Activated T-cell treated with anti-CD3 and anti-CD28 coated beads, Interleukin-2, amount 50 U/mL, for 1 hour (primary cell): ENCODE data around the gene BAIAP2L2.
"Not testable (repeated sequence)": the region's sequence is repeated elsewhere in the genome, so short reads cannot be mapped to it uniquely, and the experiment has no call there.

Experiments
- DNase-seq: peaks from one replicate; pipeline ENCODE4 v3.0.0-alpha.2; 2020

BAIAP2L2 gene, protein sequence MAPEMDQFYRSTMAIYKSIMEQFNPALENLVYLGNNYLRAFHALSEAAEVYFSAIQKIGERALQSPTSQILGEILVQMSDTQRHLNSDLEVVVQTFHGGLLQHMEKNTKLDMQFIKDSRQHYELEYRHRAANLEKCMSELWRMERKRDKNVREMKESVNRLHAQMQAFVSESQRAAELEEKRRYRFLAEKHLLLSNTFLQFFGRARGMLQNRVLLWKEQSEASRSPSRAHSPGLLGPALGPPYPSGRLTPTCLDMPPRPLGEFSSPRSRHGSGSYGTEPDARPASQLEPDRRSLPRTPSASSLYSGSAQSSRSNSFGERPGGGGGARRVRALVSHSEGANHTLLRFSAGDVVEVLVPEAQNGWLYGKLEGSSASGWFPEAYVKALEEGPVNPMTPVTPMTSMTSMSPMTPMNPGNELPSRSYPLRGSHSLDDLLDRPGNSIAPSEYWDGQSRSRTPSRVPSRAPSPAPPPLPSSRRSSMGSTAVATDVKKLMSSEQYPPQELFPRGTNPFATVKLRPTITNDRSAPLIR

DNA sequence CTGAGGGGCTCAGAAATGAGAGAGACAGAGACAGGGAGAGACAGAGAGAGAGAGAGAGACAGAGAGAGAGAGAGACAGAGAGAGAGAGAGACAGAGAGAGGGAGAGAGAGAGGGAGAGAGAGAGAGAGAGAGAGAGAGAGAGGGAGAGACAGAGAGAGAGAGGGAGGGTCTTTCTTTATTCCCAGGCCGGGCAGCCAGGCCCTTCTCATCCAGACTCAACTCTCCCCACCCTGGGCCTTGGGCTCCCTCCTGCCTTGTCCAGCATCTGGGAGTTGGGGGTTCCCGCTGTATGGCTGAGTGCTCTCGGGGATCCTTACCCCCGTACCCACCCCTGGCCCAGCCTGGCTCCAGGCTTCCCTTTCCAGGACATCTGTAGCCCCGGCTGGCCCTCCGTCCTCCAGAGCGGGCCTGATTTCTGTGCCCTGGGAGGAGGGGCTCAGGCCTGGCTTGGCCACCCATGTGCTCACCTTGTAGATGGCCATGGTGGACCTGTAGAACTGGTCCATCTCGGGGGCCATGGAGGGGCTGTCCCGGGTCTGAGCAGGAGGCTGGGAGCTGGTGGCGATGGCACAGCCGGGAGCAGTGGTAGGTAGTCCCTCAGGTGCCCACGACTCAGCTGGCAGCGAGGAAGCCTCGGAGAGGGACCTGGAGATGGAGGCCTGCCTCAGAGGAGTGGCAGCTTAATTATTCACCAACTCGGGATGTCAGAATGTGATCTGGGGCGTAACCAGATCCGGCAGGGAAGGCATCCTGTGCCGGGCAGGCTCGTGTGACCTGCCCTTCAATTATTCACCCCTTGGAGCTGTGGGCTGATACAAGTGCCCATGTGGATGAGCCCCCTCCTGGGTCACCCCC is at the start of gene BAIAP2L2:
Gene BAIAP2L2, minus strand, starts transcription at position 677 of the 855 bp plus-strand sequence. Its CDS starts 159 bp downstream, at position 518.
- no peak for DNase-seq

GRCh38 chr22:38155703-38156102 is 45.2 kb upstream of the BAIAP2L2 start:
- no peak for DNase-seq

- not testable (repeated sequence) for DNase-seq
Measured at GRCh38 chr22:38154563-38154915, 44.1 kb upstream of the BAIAP2L2 start.

- no peak for DNase-seq
Measured at GRCh38 chr22:38153821-38154562, 43.5 kb upstream of the BAIAP2L2 start.

DNA sequence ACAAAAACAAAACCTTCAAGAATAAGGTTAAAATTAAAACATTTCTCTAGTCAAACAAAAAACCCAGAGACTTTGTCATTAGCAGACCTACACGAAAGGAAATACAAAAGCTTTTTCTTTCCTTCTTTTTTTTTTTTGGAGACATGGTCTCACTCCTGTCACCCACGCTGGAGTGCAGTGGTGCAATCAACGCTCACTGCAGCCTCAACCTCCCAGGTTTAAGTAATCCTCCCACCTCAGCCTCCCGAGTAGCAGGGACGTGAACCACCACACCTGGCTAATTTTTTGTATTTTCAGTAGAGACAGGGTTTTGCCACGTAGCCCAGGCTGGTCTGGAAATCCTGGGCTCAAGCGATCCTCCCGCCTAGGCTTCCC is 40.6 kb upstream of the BAIAP2L2 start:
- no peak for DNase-seq

- DNase-seq = no peak
Measured at GRCh38 chr22:38148245-38148644, 37.8 kb upstream of the BAIAP2L2 start.

DNA sequence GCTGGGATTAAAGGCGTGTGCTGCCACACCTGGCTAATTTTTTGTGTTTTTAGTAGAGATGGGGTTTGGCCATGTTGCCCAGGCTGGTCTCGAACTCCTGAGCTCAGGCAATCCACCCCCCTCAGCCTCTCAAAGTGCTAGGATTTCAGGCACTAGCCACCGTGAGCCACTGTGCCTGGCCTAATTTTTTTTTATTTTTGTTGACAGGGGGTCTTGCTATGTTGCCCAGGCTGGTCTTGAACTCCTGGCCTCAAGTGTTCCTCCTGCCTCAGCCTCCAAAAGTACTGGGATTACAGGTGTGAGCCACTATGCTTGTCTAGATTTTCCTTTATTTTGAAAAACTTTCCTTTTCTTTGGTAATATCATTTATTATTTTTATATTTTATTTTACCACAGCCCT is 35.7 kb upstream of the BAIAP2L2 start:
- DNase-seq = not testable (repeated sequence)

GRCh38 chr22:38144025-38144405 is 33.5 kb upstream of the BAIAP2L2 start:
- DNase-seq = no peak

DNA sequence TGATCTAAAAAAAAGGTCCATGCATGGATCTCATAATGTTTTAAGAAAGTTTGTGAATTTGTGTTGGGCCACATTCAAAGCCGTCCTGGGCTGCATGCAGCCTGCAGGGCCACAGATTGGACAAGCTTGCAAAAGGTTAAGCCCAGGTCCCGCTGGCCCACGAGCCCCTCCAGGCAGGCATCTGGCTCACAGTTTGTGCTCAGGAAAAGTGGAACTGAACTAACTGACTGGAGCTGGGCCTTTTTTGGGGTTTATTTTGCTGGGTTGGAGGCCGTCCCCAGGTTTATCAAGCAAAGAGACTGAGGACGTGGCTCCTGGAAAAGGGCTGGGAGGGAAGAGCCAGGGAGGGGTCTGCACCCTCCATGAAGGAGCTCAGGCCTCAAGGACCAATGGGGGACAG is 32.1 kb upstream of the BAIAP2L2 start:
- DNase-seq = no peak

DNA sequence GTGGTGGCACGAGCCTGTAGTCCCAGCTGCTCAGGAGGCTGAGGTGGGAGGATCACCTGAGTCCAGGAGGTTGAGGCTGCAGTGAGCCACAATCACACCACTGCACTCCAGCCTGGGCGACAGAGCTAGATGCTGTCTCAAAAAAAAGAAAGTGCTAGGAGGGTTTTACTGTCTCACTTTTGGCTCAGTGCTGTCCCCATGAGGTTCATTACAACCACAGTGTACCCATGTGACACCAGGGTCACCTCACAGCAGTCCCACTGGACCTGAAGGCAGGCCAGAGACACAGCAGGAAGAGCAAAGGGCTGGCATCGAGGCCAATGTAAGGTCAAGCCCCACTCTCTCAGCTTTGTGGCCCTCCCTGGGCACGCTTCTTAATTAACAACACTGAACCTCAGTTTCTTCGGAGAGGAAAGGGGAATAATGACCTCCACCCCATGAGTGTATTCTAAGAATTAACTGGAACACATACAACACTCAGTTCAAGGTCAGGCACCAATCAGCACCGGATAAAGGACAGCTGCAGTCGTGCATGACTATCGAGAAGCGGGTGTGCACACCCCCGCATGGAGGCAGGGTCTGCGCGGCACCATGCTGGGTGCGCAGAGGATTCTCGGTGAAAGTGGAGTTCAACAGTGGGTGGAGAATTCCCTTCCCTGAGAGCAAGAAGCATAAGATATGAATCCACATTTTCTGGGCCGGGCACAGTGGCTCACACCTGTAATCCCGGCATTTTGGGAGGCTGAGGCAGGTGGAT is 30.9 kb upstream of the BAIAP2L2 start:
- no peak for DNase-seq

GRCh38 chr22:38139901-38140300 is 29.4 kb upstream of the BAIAP2L2 start:
- DNase-seq = no peak

GRCh38 chr22:38138961-38139360 is 28.5 kb upstream of the BAIAP2L2 start:
- no peak for DNase-seq

DNA sequence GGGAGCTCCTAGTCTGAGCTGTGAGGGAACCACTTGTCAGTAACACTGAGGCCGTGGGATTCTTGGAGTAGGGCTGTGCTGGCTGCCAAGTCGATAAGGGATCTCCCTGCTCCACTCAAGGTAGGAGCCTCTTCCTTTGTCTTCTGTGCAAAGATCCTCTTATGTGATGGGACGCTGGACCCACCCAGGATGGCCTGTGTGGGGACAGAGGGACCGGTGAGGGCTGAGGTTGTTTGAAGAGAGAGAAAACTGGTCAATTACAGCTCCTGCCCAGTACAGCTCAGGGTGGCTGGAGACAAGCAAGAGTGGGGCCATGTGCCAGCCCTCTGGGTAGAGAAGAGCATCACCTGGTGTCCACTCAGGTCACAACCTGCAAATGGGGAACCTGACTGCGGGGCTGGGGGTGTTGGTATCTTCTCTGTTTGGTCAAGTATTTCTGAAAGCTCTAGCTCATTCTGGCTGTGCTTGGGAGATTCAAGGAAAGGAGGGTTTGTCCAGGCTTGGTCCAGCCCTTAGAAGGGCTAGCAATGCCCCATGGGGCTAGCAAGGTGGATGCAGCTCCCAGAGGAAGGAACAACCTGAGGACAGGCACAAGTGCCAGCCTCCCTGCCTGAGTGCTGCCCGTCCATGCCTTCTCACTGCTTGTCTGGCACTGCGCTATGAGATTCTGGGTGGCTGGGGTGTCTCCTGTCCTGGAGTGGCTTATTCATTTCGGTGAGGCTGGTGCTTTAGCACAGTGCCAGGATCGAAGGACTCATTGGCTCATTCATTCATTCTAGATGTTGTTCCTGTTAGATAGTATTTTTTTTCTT is 27.6 kb upstream of the BAIAP2L2 start:
- no peak for DNase-seq

GRCh38 chr22:38136607-38137006 is 26.1 kb upstream of the BAIAP2L2 start:
- DNase-seq = no peak

DNA sequence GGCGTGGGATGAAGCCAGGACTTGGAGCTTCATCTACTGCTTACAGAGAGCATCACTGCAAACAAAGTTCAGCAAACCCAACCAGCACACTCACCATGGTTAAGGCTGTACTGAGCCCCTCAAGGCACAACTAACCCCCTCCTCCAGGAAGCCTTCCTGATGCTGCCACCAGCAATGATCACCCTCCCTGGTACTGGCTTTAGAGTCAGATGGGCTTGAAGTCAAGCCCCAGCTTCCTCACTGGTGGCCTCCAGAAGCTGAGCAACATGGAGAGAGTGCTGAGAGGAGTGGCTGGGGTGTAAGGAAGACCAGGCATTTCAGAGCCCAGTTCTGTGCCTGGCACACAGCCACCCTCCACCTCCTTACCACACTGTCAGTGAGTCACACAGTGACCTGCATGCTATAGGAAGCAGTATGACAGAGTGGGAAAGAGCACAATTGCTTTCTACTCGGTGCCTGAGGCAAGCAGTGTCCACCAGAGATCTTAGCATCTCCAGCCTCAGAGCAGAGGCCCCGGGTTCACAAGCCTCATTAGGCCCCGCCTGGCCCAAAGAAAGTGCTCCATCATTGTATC is 24.7 kb upstream of the BAIAP2L2 start:
- DNase-seq = no peak

GRCh38 chr22:38133331-38133730 is 22.8 kb upstream of the BAIAP2L2 start:
- no peak for DNase-seq

DNA sequence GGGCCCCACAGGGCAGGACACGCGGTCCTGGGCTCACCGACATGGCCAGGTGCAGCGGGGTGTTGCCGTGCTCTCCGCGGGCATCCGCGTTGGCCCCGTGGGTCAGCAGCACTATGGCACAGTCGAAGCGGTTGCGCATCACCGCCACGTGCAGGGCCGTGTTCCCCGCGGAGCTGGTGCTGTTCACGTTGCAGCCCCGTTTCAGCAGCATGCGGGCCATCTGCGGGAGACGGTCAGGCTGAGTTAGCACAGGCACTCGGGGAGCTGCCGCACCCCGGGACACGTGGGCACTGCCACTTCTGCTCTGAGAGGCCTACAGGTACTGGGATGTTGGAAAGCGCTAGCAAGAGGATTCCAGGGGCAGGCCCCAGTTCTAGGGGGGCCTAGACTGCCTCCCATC is 22.3 kb upstream of the BAIAP2L2 start:
- no peak for DNase-seq

GRCh38 chr22:38132136-38132535 is 21.7 kb upstream of the BAIAP2L2 start:
- DNase-seq = no peak

DNA sequence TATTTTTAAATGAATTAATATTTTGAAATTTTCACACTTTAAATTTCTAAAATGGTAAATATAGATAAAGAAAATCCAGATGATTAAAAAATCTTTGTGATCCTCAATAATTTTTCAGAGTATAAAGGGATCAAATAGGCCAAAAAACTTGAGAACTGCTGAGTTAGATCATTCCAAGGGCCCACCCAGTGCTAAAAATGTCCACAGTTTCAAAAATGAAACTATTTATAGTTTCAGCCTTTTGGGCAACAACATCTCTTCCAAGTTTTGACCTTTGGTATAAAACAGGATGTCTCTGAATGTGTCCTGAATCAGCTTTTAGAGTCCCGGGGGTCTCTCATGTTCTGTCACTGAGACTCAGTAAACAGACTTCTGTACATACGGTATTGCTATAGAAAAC is 20.9 kb upstream of the BAIAP2L2 start:
- DNase-seq = no peak

- no peak for DNase-seq
Measured at GRCh38 chr22:38129856-38130255, 19.4 kb upstream of the BAIAP2L2 start.

DNA sequence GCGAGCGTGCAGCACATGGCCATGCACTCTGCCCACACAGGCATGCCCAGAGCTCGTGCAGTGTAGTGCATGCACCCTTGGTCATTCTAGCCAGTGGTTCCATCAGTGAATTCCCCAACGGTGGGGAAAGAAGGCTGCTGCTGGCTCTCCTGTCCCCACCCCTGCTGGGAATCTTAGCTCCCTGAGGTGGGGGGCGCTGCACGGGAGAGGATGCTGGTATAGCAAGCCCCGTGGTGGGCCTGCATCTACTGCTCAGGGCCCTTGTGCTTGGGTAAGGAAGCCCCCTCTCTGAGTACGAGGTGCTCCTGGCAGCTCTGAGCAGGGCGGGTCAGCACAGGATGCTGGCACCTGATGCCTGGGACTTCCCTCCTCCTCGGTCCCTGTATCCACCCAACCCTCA is 18.5 kb upstream of the BAIAP2L2 start:
- DNase-seq = no peak
